ENCODE results near the gene FBXL16.

DNA sequence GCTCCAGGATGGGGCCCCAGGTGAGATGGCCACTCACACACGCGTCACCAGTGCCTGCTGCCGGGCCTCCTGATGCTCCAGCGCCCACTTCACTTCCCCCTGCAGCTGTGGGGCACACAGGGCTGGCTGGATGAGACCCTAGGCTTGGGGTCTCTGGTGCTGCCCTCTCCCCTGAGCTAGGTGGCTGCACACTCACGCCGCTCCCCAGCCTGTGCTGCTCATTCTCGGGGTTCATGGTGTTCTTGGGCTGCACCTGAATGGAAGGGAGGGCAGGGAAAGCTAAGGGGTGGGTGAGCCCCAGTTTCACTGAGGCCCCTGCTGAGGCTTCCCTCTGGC, 19.4 kb upstream of the FBXL16 start:
- TF ChIP-seq POLR2AphosphoS5 (IDR thresholded peaks at IDR 0.05; ENCODE audit: insufficient read depth, low read depth, low read length) (no peak), EZH2 (IDR thresholded peaks at IDR 0.05; ENCODE audit: borderline replicate concordance, low read depth, low read length, severe bottlenecking) (no peak), JUN (IDR thresholded peaks at IDR 0.05; ENCODE audit: borderline replicate concordance, insufficient read depth, insufficient read length, low read depth) (no peak), POLR2A (IDR thresholded peaks at IDR 0.05; ENCODE audit: low read depth, low read length) (no peak), FOS (IDR thresholded peaks at IDR 0.05; ENCODE audit: borderline replicate concordance, insufficient read depth, low read length) (no peak), MYC (IDR thresholded peaks at IDR 0.05; ENCODE audit: low read depth, low read length) (no peak)
- TF ChIP-seq, protein P1, sequence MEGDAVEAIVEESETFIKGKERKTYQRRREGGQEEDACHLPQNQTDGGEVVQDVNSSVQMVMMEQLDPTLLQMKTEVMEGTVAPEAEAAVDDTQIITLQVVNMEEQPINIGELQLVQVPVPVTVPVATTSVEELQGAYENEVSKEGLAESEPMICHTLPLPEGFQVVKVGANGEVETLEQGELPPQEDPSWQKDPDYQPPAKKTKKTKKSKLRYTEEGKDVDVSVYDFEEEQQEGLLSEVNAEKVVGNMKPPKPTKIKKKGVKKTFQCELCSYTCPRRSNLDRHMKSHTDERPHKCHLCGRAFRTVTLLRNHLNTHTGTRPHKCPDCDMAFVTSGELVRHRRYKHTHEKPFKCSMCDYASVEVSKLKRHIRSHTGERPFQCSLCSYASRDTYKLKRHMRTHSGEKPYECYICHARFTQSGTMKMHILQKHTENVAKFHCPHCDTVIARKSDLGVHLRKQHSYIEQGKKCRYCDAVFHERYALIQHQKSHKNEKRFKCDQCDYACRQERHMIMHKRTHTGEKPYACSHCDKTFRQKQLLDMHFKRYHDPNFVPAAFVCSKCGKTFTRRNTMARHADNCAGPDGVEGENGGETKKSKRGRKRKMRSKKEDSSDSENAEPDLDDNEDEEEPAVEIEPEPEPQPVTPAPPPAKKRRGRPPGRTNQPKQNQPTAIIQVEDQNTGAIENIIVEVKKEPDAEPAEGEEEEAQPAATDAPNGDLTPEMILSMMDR (IDR thresholded peaks at IDR 0.05; ENCODE audit: extremely low read depth in 1 of 2, insufficient read depth in 1 of 2, low read depth in 1 of 2, low read length in 2 of 2), result no peak
- TF ChIP-seq, protein P2, sequence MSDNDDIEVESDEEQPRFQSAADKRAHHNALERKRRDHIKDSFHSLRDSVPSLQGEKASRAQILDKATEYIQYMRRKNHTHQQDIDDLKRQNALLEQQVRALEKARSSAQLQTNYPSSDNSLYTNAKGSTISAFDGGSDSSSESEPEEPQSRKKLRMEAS (IDR thresholded peaks at IDR 0.05; ENCODE audit: insufficient read depth, insufficient read length), result no peak
